Heart right ventricle (tissue), 16 donors: ENCODE results near the gene SNAPIN. TPM values are rescaled to one million over a fixed set of nuclear protein-coding genes. Genes with fewer than 3 reads are reported as not detected.
A peak's percentile ranks its signal among the peaks of the same experiment; 100 is the strongest.

Experiments
- ATAC-seq, 8 donors: fragments of 200-7000 bp; cut with Tn5 transposase; one replicate each; pipeline ENCODE4 v1.9.1; 2020; ENCODE audit warnings: mild to moderate bottlenecking in 8 of 8, moderate library complexity in 8 of 8, moderate number of reproducible peaks in 1 of 8
- DNase-seq, 2 donors: peaks; one replicate each; pipeline ENCODE4 v3.0.0-alpha.2; 2020
- H3K27ac ChIP-seq, 10 donors: fragments of 200-600 bp; sonication (generic) in 2 of 10; one replicate each; pipeline versions ENCODE4 v1.5.0 to v1.8.0; 2020 to 2022; ENCODE audit warnings: mild to moderate bottlenecking in 3 of 10
- H3K27me3 ChIP-seq, 7 donors: fragments of 200-600 bp; one replicate each; pipeline ENCODE4 v1.8.0; 2021 to 2022; ENCODE audit warnings: mild to moderate bottlenecking in 2 of 7
- H3K36me3 ChIP-seq, 9 donors: fragments of 200-600 bp; sonication (generic) in 1 of 9; one replicate each; pipeline versions ENCODE4 v1.5.0 to v1.8.0; 2020 to 2022; ENCODE audit warnings: mild to moderate bottlenecking in 2 of 9
- H3K4me1 ChIP-seq, 9 donors: fragments of 200-600 bp; sonication (generic) in 1 of 9; one replicate each; pipeline versions ENCODE4 v1.5.0 to v1.8.0; 2020 to 2022; ENCODE audit warnings: mild to moderate bottlenecking in 4 of 9
- H3K4me3 ChIP-seq, 10 donors: fragments of 200-600 bp; sonication (generic) in 2 of 10; one replicate each; pipeline versions ENCODE4 v1.5.0 to v1.8.0; 2020 to 2022; ENCODE audit warnings: mild to moderate bottlenecking in 7 of 10, moderate library complexity in 2 of 10
- H3K9me3 ChIP-seq, 11 donors: fragments of 200-600 bp in 10 of 11; sonication (generic) in 2 of 11; one replicate each; pipeline versions ENCODE4 v1.5.0 to v1.8.0; 2013 to 2022; ENCODE audit warnings: mild to moderate bottlenecking in 2 of 11, control low read depth in 1 of 11, moderate library complexity in 1 of 11
- WGBS, 2 donors: extraction: QIAGEN DNeasy Blood & Tissue Kit; methylation state at CpG; one replicate each; pipeline ENCODE4 v1.1.7; 2013; ENCODE audit warnings: inconsistent platforms in 1 of 2; 5-methylcytosine and 5-hydroxymethylcytosine counted together
- intact Hi-C, 10 donors: fragments of 100-400 bp; cut with DNase I; formaldehyde crosslinking; loops; one replicate each; pipeline versions ENCODE4 v1.11.1 to v1.14.2; 2022
- polyA plus RNA-seq, 2 donors: library from polyadenylated mRNA; stranded (reverse); fragments of 200-250 nt; gene quantifications; one replicate each; pipeline ENCODE4 v1.2.3, GENCODE V29; 2013
- total RNA-seq, 10 donors: library from RNA; stranded (reverse); fragmentation: NEBNext Ultra II Directional in 3 of 10; extraction: Animal tissue kit (Norgen Biotek cat#: 25700) in 3 of 10; gene quantifications; one replicate each; pipeline versions ENCODE4 v1.2.1 to v1.2.4, GENCODE V29; 2021 to 2023
- TF ChIP-seq, protein P1 (sequence below), 9 donors: fragments of 200-600 bp; sonication (generic) in 2 of 9; IDR thresholded peaks; one replicate each; pipeline versions ENCODE4 v1.5.0 to v1.8.0; 2021 to 2022; ENCODE audit warnings: antibody characterized with exemption in 9 of 9, mild to moderate bottlenecking in 5 of 9, moderate library complexity in 1 of 9
- donor health status: Arrhythmogenic right ventricular cardiomyopathy.
- donor health status: ischemic (EF 13 %, LVEDD 7.1; RV severe dilation, severe dysfunction).
- donor health status: healthy with polysubstance abuse.
- donor health status: DM: no; HTN: yes; CAD: no.
- donor health status: DM: no; HTN: no; CAD: no.
- donor health status: ischemic (EF 25% LVEDD 6.9; RV normal size, moderate dysfunction).
- donor health status: ischemic (EF 25% LVEDD 5.7; RV mildly dilated, moderate dysfunction).
- donor health status: healthy.
- donor health status: DM: yes; HTN: yes; CAD: no.
- donor health status: Ischemic cardiomyopathy.
- donor health status: ischemic (EF 35%, LVEDD 5.7; RV mildly dilated, moderate dysfunction).
- donor health status: nonischemic (EF 11% LVEDD 7.7; RV severe dilation, severe dysfunction).
- donor health status: DM: yes; HTN: yes; CAD: no.
- donor health status: PGD.
- donor health status: ischemic (EF 29% LVEDD 5.4; RV normal size, mild dysfunction).
- donor health status: nonischemic (EF 23%, LVEDD 6.1; RV moderate dilation, normal function).

Gene SNAPIN
- total and polyA plus RNA-seq, 12 donors: 38.6 to 83.3 (median 71.2) TPM

DNA sequence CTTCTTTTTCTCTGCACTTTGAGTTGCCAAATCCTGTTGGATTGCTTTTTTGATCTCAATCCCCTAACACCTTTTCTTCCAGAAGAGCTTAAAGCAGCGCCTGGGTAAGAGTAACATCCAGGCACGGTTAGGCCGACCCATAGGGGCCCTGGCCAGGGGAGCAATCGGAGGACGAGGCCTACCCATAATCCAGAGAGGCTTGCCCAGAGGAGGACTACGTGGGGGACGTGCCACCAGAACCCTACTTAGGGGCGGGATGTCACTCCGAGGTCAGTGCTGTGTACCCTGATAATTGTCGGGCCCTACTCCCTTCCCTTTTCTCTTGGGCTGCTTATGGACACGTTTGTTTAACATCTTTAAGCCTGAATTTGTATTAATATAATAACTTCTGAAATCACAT lies 16.3 kb upstream of the SNAPIN start:
- no peak for ATAC-seq
- H3K4me1 ChIP-seq: peaks cover 0 to 81% (median 61%) of the 10 kb centered on the region in 9 donors
- H3K36me3 ChIP-seq: peaks cover 0 to 100% (median 73%) of the 10 kb centered on the region in 9 donors
- H3K27me3 ChIP-seq: no peaks in the 10 kb centered on the region
- TF ChIP-seq, protein P1, sequence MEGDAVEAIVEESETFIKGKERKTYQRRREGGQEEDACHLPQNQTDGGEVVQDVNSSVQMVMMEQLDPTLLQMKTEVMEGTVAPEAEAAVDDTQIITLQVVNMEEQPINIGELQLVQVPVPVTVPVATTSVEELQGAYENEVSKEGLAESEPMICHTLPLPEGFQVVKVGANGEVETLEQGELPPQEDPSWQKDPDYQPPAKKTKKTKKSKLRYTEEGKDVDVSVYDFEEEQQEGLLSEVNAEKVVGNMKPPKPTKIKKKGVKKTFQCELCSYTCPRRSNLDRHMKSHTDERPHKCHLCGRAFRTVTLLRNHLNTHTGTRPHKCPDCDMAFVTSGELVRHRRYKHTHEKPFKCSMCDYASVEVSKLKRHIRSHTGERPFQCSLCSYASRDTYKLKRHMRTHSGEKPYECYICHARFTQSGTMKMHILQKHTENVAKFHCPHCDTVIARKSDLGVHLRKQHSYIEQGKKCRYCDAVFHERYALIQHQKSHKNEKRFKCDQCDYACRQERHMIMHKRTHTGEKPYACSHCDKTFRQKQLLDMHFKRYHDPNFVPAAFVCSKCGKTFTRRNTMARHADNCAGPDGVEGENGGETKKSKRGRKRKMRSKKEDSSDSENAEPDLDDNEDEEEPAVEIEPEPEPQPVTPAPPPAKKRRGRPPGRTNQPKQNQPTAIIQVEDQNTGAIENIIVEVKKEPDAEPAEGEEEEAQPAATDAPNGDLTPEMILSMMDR (IDR thresholded peaks at IDR 0.05): no peak
- no peaks in the 10 kb centered on the region for H3K9me3 ChIP-seq
- intact Hi-C loops: no loop called here
- no peak overlapping the region for H3K4me3 ChIP-seq
- no peak for DNase-seq
- 82 to 83% methylated on average over 11 of the region's 11 CpGs for WGBS, 2 donors
- H3K27ac ChIP-seq: peak overlapping the region in 1 of 10 donors; percentile 73

DNA sequence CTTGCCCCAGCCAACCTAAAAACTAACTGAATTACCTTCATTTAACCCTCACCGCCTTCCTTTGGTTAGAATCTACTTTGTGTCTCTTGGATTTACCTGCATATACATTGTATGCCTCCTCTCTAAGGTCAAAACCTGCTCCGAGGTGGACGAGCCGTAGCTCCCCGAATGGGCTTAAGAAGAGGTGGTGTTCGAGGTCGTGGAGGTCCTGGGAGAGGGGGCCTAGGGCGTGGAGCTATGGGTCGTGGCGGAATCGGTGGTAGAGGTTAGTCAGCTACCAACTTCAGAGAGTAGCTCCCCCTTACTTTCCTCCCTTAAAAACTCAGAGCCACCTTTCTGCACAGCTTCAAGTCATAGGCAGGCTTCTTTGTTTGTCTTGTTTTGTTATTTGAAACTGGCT lies 15.4 kb upstream of the SNAPIN start:
- TF ChIP-seq, protein P1 (IDR thresholded peaks at IDR 0.05): no peak
- Histone ChIP-seq H3K36me3 (peaks cover 0 to 94% (median 69%) of the 10 kb centered on the region in 9 donors), H3K27ac (peak overlapping the region in 4 of 10 donors; percentile 3 to 66 (median 35)), H3K27me3 (no peaks in the 10 kb centered on the region), H3K4me1 (peaks cover 0 to 81% (median 52%) of the 10 kb centered on the region in 9 donors), H3K9me3 (no peaks in the 10 kb centered on the region), H3K4me3 (no peak overlapping the region)
- ATAC-seq: no peak
- intact Hi-C loops: no loop called here
- no peak for DNase-seq
- WGBS, 2 donors: 92% methylated on average over 11 of the region's 11 CpGs

DNA sequence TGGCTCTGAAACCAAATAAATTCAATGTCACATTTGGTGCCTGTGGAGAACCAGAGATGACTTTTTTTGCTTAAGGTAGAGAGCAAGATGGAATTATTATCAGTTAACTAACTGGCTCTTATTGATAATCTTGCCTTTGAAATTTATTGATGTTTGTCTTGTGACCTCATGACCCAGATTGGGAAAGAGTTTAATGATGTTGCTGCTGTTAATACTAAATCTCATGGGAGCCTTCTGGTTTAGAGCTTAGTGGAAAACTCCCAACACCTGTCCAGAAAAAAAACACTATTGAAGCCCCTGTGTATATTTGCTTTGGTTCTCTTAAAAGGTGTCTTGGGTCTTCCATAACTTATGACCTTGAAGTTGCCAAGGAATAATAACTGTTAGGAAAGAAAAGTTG lies 14.7 kb upstream of the SNAPIN start:
- H3K9me3 ChIP-seq: no peaks in the 10 kb centered on the region
- ATAC-seq: no peak
- H3K27ac ChIP-seq: peak overlapping the region in 6 of 10 donors; percentile 1 to 66 (median 29)
- no peak overlapping the region for H3K4me3 ChIP-seq
- H3K4me1 ChIP-seq: peaks cover 0 to 78% (median 45%) of the 10 kb centered on the region in 9 donors
- peaks cover 0 to 87% (median 62%) of the 10 kb centered on the region in 9 donors for H3K36me3 ChIP-seq
- TF ChIP-seq, protein P1 (IDR thresholded peaks at IDR 0.05): no peak
- no peak for DNase-seq
- intact Hi-C loops: no loop called here
- no peaks in the 10 kb centered on the region for H3K27me3 ChIP-seq

DNA sequence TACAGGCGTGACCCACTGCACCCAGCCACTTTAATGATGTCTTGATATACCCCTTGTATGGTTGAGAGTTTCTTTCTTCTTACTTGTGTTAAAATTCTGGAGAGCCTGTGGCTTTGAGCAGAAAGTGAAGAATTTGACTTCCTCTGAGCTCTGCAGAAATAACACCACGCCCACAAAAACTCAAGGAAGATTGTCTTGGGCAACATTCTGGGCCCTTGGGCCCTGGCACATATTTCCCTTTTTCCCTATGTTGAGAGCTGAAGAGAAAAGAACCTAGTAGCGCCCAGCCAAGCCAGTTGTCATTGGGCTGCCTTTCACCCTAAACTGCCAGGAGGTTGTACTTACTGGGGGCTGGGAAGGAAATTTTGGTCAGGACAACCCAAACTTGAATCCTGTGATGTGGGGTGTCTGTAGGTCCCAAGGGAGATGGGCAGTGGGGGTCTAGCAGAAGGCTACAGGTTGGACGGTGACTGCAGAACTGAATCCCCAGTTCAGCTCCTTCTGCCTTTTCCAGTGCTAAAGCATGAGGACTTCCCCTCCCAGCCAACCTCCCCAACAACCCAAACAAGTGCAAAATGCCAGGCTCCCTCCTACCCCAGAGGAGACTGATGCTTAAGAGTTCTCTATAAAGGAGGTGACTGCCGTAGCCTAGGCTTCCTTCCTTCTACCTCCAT lies 11.7 kb upstream of the SNAPIN start:
- Histone ChIP-seq H3K27ac (peak overlapping the region in 3 of 10 donors; percentile 19 to 30 (median 24)), H3K27me3 (no peaks in the 10 kb centered on the region), H3K4me3 (no peak overlapping the region), H3K9me3 (no peaks in the 10 kb centered on the region), H3K4me1 (peaks cover 2 to 62% (median 33%) of the 10 kb centered on the region in 9 donors), H3K36me3 (peaks cover 0 to 57% (median 35%) of the 10 kb centered on the region in 9 donors)
- intact Hi-C loops: no loop called here
- WGBS, 2 donors: 81 to 85% methylated on average over 5 of the region's 5 CpGs
- TF ChIP-seq, protein P1 (IDR thresholded peaks at IDR 0.05): no peak
- DNase-seq (no peak), ATAC-seq (peak in 7 of 8 donors; percentile 3 to 30 (median 15))
